CD4-positive, alpha-beta T cell (primary cell): ENCODE measurements around the gene TCERG1. TPM values are rescaled to one million over a fixed set of nuclear protein-coding genes. Genes with fewer than 3 reads are reported as not detected.

Experiments used
- ATAC-seq: fragments of 200-7000 bp; cut with Tn5 transposase; one replicate; pipeline ENCODE4 v1.10.0; 2022; ENCODE audit warnings: mild to moderate bottlenecking; ENCODE audit not compliant: poor library complexity
- CTCF ChIA-PET: fragments of 350-600 bp; sonication (Branson Sonifier 250); formaldehyde crosslinking; loops from one replicate; lab custom pipeline; 2021; ENCODE audit warnings: antibody characterized with exemption, inconsistent platforms; lab: Charles Lee
- POLR2A ChIA-PET: fragments of 350-600 bp; sonication (Branson Sonifier 250); formaldehyde crosslinking; loops from one replicate; lab custom pipeline; 2021; ENCODE audit warnings: antibody characterized with exemption, inconsistent platforms; lab: Charles Lee
- DNase-seq, 14 experiments: peaks; one replicate each; pipeline ENCODE4 v3.0.0-alpha.2; 2013 to 2020; ENCODE audit warnings: mixed read lengths in 2 of 14
- H3K27ac ChIP-seq, 2 donors: one replicate each; pipeline versions ENCODE4 v1.5.1 to v1.7.0; 2013; ENCODE audit warnings: low read length in 2 of 2, low read depth in 1 of 2, mild to moderate bottlenecking in 1 of 2
- H3K27me3 ChIP-seq, 2 experiments: 1 replicate in 1 of 2; 2 replicates in 1 of 2; pipeline versions ENCODE4 v1.6.1 to v1.7.0; 2013; ENCODE audit warnings: low read length in 2 of 2, control low read depth in 1 of 2, mild to moderate bottlenecking in 1 of 2, moderate library complexity in 1 of 2; ENCODE audit not compliant: insufficient read depth in 2 of 2, control insufficient read depth in 1 of 2
- H3K36me3 ChIP-seq: one replicate; pipeline ENCODE4 v1.6.1; 2013; ENCODE audit warnings: low read length, control low read depth; ENCODE audit not compliant: insufficient read depth
- H3K4me1 ChIP-seq: one replicate; pipeline ENCODE4 v1.6.1; 2013; ENCODE audit warnings: low read length, control low read depth; ENCODE audit not compliant: insufficient read depth
- H3K4me3 ChIP-seq: one replicate; pipeline ENCODE4 v1.5.1; 2013; ENCODE audit warnings: mild to moderate bottlenecking, low read length, moderate library complexity
- H3K9me3 ChIP-seq, 2 experiments: 1 replicate in 1 of 2; 2 replicates in 1 of 2; pipeline versions ENCODE4 v1.6.1 to v1.7.0; 2013; ENCODE audit warnings: low read length in 2 of 2, mild to moderate bottlenecking in 2 of 2, control low read depth in 1 of 2, moderate library complexity in 1 of 2; ENCODE audit not compliant: control insufficient read depth in 1 of 2, insufficient read depth in 1 of 2
- H3K27ac Mint-ChIP-seq: one replicate; pipeline ENCODE4 v1.8.0; 2020; ENCODE audit warnings: mixed read lengths
- H3K27me3 Mint-ChIP-seq: one replicate; pipeline ENCODE4 v1.8.0; 2021; ENCODE audit warnings: mixed read lengths
- H3K36me3 Mint-ChIP-seq: one replicate; pipeline ENCODE4 v1.8.0; 2021; ENCODE audit warnings: low read depth, mixed read lengths
- H3K4me1 Mint-ChIP-seq: one replicate; pipeline ENCODE4 v1.8.0; 2021; ENCODE audit warnings: low read depth, mixed read lengths
- H3K4me3 Mint-ChIP-seq: one replicate; pipeline ENCODE4 v1.8.0; 2020; ENCODE audit warnings: mild to moderate bottlenecking, mixed read lengths
- H3K9me3 Mint-ChIP-seq: one replicate; pipeline ENCODE4 v1.8.0; 2020; ENCODE audit warnings: mixed read lengths
- CTCF ChIP-seq: fragments of 200-600 bp; IDR thresholded peaks from one replicate; pipeline ENCODE4 v1.8.0; 2022; ENCODE audit warnings: antibody characterized with exemption, mild to moderate bottlenecking
- intact Hi-C, 2 experiments: fragments of 100-400 bp; cut with DNase I in 1 of 2; cut with micrococcal nuclease in 1 of 2; formaldehyde crosslinking; loops; one replicate each; pipeline versions ENCODE4 v1.15.1 to v1.9.0; 2023 to 2025; cut with DNase I, micrococcal nuclease
- total RNA-seq, 174 experiments: library from RNA in 2 of 174; stranded (reverse) in 2 of 174; gene quantifications; one replicate each; pipeline ENCODE4 v1.2.3 and lab custom pipeline; 2021 to 2026

Gene TCERG1
- total RNA-seq, 2 experiments from 2014 or later: 88.0 to 88.7 TPM

- Mint-ChIP-seq H3K27me3 (no peaks in the 10 kb centered on the region), H3K9me3 (no peaks in the 10 kb centered on the region), H3K27ac (no peak overlapping the region), H3K36me3 (peaks cover 86% of the 10 kb centered on the region), H3K4me3 (no peak overlapping the region), H3K4me1 (peaks cover 38% of the 10 kb centered on the region)
- Histone ChIP-seq H3K4me1 (peaks cover 8% of the 10 kb centered on the region), H3K36me3 (peaks cover 79% of the 10 kb centered on the region), H3K4me3 (no peak overlapping the region), H3K27me3 (no peaks in the 10 kb centered on the region), H3K9me3 (no peaks in the 10 kb centered on the region), H3K27ac (no peak overlapping the region)
- DNase-seq (no peak), ATAC-seq (no peak)
- CTCF ChIA-PET: no interaction called here
- POLR2A ChIA-PET: no interaction called here
- intact Hi-C loops: no loop called here
- no peak for TF ChIP-seq CTCF
These were observed 10.3 kb downstream of the TCERG1 start for GRCh38 chr5:146457431-146457830.

- DNase-seq (no peak), ATAC-seq (no peak)
- H3K4me1 Mint-ChIP-seq: peaks cover 28% of the 10 kb centered on the region
- Histone ChIP-seq H3K27ac (no peak overlapping the region), H3K4me3 (no peak overlapping the region), H3K36me3 (peaks cover 94% of the 10 kb centered on the region), H3K27me3 (no peaks in the 10 kb centered on the region), H3K4me1 (peaks cover under 1% of the 10 kb centered on the region), H3K9me3 (no peaks in the 10 kb centered on the region)
- no peak for TF ChIP-seq CTCF
- CTCF ChIA-PET: interaction anchor here (0.6 kb wide), 1 partner anchor 27 kb away, joined by 5 read pairs; no protein-coding TSS in a partner anchor
- H3K4me3 Mint-ChIP-seq: no peak overlapping the region
- no peaks in the 10 kb centered on the region for H3K9me3 Mint-ChIP-seq
- intact Hi-C loops: no loop called here
- POLR2A ChIA-PET: no interaction called here
- H3K27me3 Mint-ChIP-seq: no peaks in the 10 kb centered on the region
- no peak overlapping the region for H3K27ac Mint-ChIP-seq
- peaks cover 91% of the 10 kb centered on the region for H3K36me3 Mint-ChIP-seq
These were observed 11.8 kb downstream of the TCERG1 start for GRCh38 chr5:146458894-146459293.

- no peak for TF ChIP-seq CTCF
- CTCF ChIA-PET: no interaction called here
- DNase-seq (no peak), ATAC-seq (no peak)
- intact Hi-C loops: no loop called here
- Histone ChIP-seq H3K27me3 (no peaks in the 10 kb centered on the region), H3K27ac (no peak overlapping the region), H3K36me3 (peaks cover 85% of the 10 kb centered on the region), H3K4me1 (no peaks in the 10 kb centered on the region), H3K9me3 (no peaks in the 10 kb centered on the region), H3K4me3 (no peak overlapping the region)
- Mint-ChIP-seq H3K36me3 (peaks cover 90% of the 10 kb centered on the region), H3K27me3 (no peaks in the 10 kb centered on the region), H3K27ac (no peak overlapping the region), H3K9me3 (no peaks in the 10 kb centered on the region), H3K4me3 (no peak overlapping the region), H3K4me1 (peaks cover 21% of the 10 kb centered on the region)
- POLR2A ChIA-PET: interaction anchor here (1.8 kb wide), 1 partner anchor 14 kb away, joined by 7 read pairs; the partner anchor contains the start of gene TCERG1
These were observed 14.2 kb downstream of the TCERG1 start for GRCh38 chr5:146461319-146461718.
